NCI-H1048 (cell line): ENCODE results near the gene RBKS.
"Not testable (repeated sequence)": the region's sequence is repeated elsewhere in the genome, so short reads cannot be mapped to it uniquely, and the experiment has no call there.

Experiments used
- DNase-seq: peaks from one replicate; lab custom pipeline; 2025; lab: John Stamatoyannopoulos, UW

Gene RBKS

DNA sequence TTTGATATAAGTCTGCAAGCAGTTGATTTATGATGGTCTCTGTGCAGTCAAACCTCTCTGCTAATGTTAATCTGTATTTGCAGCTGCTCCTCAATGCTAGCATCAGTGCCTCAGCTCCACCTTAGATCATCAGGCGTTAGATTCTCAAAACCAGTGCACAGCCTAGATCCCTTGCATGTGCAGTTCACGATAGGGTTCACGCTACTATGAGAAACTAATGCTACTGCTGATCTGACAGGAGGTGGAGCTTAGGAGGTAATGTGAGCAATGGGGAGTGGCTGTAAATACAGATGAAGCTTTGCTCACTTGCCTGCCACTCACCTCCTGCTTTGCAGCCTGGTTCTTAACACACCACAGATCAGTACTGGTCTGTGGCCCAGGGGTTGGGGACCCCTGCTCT, 18.4 kb downstream of the RBKS start:
- no peak for DNase-seq

DNA sequence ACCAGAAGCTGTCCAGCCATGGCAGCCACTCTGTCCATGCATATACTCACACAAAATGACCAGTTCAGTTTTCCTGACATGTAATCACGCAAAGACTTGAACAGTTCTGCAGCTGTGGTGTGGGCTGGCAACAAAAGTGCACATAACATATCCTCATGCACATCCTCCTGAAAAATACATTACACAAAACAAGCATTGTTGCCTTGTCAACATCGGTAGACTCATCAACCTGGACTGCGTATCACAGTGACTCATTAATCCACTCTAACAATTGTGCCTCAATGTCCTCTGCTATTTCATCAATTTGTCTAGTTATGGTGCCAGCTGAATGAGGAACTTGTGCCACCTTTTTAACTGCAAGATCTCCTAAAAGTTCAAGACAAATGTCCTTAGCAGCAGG, 19.5 kb downstream of the RBKS start:
- DNase-seq = no peak

DNA sequence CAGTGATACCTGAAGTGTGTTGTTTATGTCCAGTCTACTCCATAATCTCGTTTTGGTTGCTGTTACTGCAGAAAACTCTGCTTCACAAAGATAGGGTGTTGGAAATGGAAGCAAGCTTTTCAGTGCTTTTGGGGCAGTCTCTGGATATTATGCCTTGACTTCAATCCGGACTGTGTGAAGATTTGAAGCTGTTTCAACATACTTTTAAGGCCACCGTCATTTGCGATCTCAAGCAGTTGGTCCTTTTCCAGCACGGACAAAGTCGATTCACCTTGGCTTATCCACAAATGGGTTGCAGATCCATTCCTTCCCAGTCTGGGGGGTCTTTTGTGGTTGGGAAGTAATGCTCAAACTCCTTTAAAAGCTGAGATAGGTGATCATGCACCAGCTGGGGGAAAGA, 20.4 kb downstream of the RBKS start:
- no peak for DNase-seq

DNA sequence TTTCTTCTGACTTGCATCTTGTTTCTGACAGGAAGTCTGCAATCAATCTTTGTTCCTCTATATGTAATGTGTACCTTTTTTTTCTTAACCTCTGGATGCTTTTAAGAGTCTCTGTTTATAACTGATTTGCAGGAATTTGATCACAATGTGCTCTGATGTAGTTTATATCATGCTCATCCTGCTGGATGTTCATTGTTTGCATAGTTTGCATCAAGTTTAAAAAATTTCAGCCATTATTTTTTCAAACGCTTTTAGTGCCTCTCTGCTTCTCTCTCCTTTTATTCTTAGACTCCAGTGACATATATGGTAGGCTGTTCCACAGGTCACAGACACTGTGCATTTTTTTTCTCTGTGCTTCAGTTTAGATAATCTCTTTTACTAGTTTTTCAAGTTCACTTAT, 23.9 kb downstream of the RBKS start:
- no peak for DNase-seq

DNA sequence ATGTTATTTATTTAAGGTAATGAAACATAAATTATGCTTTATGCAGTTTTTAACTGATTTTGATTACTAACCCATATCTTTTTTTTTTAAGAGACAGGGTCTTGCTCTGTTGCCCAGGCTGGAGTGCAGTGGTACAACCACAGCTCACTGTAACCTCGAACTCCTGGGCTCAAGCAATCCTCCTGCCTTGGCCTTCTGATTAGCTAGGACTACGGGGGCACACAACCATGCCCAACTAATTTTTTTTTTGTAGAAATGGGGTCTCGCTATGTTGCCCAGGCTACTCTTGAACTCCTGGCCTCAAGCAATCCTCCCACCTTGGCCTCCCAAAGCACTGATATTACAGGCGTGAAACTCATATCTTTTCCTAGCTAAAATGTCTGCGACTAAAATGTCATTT, 26.2 kb downstream of the RBKS start:
- DNase-seq = not testable (repeated sequence)

DNA sequence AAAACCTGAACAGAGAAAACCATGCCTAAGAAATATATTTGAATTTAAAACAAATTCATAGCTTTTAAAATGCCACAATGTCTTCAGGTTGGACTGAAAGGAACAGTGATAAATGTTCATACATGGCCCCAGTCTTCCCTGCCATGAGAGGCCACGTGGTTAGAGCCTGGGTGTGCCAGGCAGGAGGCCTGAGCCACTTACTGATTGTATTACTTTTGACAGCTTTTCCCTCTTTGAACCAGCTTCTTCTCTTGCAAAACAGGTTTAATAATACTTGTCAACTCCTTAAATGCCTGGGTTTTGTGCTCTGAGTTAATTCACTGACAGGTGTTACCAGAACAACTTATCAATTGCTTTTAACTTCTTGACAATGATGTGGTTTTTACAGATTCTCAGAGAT, 27.0 kb downstream of the RBKS start:
- DNase-seq = no peak

DNA sequence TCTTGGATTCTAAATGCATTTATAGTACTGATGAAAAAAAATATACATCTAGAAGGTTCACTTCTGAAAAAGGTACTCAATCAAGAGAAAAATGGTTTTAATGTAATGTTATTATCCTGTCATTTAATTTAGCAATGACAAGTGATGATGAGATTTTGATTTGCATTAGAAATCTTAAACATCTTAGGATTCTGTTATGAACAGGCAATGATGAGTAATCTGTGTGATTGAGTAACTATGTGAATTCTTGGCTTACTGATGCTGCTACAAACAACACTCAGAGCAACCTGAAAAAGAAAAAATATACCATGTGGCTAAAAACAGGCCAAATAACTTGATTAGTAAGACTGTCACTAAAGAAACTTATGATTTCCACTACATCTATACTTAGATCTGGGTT, 30.1 kb downstream of the RBKS start:
- no peak for DNase-seq

DNA sequence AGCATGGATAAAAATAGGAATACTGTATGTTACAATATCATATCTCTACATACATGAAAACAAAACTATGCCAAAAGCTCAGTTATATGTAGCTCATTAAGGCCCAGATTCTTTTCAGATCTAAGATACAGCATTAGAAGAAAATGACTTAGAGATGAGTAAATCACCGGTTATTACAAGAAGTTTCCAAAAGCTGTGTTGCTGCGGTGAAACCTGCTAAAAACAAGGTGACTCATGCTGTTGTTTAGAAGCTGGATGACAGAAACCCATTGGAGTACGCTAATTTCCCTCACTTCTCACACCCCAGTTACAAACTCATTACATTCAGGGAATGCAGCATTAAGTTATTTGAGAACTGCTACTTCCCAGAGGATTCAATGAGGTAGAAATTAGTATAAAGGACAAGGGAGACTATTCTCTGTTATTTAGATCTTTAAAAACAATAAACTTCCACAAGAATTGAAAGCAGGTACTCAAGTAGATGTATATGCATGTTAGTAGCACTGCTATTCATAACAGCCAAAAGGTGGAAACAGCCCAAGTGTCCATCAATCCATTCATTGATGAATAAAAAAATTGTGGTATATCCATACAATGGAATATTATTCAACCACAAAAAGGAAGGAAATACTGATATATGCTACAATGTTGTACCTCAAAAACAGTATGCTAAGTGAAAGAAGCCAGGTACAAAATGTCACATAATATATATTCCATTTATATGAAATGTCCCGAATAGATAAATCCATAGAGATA, 32.6 kb downstream of the RBKS start:
- no peak for DNase-seq

DNA sequence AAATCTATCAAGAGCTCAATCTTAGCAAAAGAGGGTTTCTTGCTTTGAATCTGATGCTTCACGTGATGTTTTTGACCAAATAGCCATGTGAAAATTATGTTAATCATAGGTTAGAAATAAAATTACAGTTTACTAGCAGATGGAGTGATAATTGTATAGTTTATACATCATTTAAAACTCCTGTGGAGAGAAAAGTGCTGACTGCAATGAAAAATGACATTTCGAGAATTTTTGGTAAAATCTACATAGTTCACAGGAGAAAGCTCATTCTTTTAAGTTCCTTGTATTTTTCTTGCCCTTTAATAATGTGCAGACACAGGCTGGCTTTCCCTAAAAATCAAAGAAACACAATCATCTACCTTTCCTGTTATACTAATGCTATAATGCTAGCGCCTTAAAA, 33.2 kb downstream of the RBKS start:
- no peak for DNase-seq

DNA sequence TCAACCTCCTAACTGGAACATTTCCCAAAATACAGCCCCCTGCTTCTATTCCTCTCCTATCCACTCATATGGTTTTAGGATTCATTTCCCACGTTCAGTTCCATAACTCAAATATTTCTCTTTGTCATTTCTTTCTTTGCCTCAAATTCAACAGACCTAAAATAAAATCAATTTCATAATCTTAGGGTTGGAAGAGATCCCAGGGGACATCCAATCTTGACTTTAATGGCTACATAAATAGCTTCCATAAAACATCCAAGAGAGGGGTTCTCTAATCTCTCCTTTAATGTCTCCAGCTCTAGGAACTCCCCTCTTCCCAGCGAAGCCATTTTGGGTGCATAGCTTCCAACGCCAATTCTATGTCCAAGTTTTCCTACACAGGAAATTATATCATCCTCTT, 33.8 kb downstream of the RBKS start:
- DNase-seq = no peak

DNA sequence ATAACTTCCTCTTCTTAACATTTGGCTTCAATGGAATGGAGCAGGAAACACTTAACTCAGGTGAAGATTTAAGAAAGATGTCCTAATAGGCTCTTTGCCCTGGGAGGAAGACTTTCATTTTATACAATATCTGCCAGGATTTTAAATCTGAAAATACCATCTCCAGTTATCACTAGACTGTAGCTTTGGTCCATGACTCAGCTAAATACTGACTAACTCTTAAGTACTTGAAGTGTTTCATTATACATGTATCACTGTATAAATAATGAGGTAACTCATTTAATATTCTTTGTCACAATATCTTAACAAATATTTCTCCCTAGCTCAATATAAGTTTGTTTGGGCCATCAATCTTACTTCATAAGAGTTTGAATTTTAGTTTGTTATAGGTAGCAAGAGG, 34.7 kb downstream of the RBKS start:
- DNase-seq = no peak

DNA sequence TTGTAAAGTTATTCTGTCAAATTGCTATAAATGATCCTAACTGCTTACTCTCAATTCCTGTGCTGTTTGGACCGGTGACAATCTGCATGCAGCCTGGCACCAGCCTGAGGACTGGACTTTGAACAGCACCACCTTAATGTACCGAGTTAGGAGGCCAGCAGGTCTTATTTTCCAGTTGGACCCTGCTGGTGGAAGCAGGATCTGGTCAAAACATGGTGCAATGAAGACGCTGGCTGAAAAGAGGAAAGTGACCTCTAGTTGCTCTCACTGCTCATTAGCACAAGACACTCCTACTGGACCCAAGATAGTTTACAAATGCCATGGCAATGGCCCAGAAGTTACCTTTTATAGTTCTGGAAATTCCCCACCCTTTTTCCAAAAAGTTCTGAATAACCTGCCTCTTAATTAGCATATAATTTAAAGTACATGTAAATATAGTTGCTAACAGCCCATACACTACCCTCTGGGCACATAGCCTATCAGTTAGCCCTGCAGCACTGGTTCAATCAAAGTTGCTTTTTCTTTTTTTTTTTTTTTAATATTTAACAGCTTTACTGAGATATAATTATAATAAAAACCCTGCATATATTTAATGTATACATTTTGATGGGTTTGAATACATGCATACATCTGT, 35.8 kb downstream of the RBKS start:
- no peak for DNase-seq

DNA sequence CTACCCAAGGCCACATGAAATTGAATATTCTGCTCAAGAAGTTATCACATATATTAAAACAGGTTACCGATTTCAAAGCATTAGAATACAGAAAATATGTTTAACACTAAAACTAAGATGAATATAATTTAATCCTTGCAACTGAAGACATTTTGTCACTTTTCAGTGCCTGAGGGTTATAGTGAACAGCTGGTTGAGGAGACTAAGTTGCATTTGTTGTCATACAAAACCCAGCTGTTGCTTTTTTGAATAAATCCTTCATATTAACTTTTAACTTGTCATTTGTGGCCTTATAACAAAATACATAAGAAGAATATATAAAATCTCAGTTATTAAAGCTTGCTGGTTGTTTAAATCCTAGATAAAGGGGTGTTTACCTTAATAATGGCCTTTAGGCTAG, 37.5 kb downstream of the RBKS start:
- DNase-seq = no peak

DNA sequence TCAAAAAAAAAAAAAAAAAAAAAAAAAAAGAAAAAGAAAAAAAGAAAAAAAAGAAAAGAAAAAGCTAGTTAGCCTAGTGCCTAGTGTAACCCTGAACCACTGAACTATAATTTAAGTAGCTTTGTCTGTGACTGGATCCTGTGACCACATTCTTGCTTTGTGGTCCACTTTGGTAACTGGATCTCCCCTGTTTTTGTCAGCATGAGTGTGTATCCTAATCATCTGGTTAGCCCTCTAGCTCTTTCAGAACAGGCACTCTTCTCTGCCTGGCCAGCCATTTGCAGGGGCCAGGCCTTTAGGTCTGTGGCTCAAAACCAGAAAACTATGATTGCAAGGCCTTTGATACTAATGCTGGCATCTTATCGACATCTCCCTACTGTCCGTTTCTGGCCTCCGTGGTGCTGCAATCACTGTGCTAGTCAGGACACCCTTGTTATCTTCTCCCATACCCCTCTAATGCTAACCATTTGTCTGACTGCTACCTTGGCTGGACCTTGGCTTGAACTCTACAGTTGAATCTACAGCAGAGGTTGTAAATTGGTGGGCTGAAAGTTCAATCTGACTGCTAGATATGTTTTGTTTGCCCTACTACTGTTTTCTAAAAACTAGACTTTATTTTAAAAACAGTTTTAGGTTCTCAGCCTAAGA, 40.5 kb downstream of the RBKS start:
- no peak for DNase-seq

DNA sequence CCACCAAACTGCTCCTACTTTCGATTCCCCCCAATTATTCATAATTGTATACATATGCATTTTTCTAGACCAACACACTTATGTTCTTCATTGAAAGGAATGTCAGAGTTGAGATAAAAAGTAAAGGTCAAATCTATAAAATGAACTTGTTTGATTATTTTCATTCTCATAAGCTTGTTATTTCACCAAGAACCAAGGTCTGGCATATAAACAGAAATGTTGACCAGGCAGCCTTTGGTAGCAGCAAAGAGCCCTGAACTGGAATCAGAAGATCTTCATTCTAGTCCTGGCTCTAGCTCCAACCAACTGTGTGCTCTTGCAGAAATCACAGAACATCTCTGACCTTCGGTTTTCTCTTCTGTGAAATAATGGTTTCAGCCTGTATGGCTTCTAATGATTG, 42.9 kb downstream of the RBKS start:
- no peak for DNase-seq

DNA sequence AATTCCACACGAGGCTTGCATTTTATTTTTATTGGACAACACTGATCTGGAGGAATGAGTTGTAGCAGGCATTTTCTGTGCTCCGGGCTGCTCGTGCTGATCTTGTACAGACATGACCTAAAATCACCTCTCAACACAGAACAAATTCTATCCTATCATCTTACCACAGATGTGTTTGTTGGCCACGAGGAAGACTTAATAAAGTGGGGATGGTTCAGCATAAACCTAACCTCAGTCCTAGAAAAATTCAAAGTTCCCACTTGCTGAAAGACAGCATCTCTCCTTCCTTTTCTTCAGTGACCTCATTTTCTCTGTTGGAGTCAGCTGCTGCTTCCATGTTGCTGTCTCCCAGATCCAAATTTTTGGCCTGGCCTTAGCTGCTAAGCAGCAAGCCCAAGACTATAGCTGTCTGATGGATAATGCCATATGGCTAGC, 45.3 kb downstream of the RBKS start:
- DNase-seq = no peak

DNA sequence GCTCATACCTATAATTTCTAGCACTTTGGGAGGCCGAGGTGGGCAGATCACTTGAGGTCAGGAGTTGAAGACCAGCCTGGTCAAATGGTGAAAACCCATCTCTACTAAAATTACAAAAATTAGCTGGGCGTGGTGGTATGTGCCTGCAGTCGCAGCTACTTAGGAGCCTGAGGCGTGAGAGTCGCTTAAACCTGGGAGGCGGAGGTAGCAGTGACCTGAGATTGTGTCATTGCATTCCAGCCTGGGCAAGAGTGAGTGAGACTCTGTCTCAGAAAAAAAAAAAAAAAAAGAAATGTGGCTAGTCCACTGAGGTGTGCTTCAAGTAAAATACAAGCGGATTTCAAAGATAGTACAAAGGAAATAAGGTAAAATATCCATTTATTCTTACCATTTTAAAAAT, 46.2 kb downstream of the RBKS start:
- no peak for DNase-seq

DNA sequence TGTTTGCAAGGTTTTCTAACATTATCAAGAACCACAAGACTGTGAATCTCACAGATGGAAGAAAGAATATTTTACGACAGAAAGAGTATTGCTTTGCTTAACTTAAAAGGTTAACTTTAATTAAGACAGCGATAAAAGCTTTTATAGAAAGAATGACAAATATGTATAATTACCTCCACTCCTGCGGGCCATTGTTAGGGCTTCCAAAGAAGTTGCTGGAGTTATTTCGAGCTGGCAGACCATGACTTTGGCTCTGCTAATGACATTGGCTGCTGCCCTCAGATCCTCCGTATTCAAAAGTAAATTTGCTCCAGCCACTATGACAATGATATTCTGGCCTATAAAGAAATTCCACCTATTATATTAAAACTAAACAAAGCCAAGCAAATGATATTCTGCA, 47.3 kb downstream of the RBKS start:
- DNase-seq = no peak

DNA sequence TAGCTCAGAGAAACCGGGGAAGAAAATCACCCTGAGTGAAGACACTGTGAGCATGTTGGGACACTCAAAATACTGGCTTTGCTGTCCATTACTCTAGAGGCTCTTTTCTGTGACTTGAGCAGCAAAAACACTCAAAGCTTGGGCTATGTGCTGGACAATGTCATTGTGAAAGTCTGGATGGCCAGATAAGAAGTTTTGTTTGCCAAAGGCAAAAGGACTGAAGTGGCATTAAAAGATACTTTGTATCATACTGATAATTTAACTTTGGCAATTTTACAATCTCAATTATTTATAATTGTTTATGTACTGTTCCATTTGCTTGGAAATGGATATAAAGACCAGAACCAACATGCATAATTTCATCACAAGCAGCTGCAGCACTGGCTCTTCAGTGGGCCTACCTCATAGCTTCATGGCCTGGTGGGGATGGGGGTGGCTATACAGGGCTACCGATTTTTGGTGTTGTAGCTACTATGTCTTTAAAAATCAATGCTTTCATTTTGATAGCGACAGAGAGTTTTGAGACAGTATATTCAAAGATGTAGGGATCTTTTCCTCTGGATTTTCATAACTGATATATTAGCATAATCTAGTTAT, 51.1 kb downstream of the RBKS start:
- no peak for DNase-seq

DNA sequence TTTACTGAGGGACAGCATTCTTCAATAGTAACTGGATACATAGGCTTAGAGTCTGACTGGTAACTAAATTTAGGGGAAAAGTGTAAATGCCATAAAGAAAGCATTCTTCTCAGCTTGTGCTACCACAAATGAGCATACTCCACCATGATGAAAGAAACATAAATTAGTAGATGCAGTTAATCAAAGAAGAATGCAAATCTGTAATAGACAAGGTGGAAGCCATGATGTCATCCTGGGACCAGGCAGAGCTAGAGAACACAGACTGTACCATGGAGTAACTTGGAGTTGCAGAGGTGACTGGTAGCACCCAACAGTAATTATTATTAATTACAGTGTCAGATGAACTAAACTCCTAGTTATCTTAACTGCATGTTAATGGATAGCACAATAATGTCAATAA, 51.7 kb downstream of the RBKS start:
- no peak for DNase-seq

DNA sequence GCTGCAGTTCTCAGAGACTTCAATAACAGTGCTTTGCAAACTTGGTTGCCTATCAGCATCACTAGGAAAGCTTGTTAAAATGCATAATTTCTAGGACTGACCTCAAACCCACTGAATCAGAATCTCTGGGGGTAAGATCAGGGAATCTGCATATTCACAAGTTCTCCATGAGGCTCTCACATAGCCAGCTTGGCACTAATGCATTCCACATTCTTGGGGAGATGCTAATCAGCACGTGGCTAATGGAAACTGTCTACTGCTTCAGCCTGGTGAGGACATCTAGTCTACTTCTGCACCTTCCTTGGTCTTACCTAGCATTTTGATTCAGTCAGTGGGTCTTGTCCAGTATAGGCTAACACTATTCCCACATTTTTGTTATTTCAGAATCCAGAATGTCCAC, 56.3 kb downstream of the RBKS start:
- no peak for DNase-seq

DNA sequence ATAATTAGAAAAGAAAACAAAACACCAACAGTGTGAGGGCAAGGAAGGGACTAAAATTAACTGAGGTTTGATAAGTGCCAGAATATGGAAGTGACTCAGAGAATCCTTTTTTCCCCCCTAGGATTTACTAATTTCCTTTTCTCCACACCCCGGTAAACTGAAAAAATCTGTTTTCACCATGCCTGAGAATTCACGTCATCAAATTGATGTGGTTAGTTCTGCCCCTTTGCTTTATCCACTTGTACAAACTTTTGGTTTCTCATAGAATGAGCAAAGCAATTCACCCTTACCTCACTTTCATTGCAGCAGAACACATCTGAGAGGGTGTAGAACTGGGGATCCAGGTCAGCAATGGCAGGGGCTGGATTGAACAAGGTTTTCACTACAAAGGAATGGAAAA, 57.8 kb downstream of the RBKS start:
- DNase-seq = no peak
